Measurements from ENCODE around the gene FNDC5.

Gene FNDC5

DNA sequence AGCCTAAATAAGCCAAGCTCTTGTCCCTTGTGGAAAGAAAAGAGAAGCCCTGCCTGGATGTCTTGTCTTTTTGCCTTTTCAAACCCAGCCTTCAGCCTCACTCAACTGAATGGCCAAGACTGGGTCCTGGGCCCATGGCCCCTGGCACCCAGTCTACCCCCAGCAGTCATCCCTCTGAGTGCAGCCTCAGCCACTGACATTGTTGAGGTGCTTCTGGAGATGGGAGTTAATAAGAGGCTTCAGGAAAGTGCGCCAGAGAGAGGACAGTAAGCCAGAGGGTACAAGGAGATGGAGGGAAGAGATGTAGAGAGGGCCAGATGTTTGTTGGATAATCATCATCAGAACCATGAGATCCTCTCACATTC lies 6.8 kb downstream of the FNDC5 start:
- no peak for DNase-seq

DNA sequence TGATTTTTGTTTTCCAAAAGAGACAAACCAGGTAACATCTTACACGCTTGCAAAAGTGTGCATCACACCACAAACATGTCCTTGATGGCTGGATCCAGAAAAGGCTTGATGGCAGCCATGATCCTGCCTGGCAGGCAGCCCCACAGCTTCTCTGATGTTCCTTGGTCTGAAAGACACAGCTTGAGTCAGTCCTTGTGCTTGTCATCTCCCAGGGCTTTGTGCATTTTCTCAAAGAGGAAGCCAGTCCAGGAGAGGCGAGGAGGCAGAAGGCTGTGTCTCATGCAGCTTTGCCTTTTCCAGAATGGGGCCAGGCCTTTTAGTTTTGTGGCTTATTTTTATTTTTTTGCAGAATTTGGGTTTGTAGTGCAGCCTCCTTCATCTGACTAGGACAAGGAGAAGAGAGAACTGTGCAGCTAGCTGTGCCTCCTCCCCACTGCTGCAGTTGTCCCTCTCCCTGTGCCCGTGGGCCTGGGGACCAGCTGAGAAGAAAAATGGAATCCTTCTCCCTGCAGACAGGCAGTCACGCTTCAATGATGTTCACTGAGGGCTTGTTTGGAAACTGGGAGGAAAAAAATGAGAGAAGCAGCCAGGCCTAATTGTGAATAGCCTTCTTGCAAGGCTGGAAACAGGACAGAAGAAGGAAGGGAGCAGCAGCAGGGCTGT lies 7.4 kb downstream of the FNDC5 start:
- no peak for DNase-seq

DNA sequence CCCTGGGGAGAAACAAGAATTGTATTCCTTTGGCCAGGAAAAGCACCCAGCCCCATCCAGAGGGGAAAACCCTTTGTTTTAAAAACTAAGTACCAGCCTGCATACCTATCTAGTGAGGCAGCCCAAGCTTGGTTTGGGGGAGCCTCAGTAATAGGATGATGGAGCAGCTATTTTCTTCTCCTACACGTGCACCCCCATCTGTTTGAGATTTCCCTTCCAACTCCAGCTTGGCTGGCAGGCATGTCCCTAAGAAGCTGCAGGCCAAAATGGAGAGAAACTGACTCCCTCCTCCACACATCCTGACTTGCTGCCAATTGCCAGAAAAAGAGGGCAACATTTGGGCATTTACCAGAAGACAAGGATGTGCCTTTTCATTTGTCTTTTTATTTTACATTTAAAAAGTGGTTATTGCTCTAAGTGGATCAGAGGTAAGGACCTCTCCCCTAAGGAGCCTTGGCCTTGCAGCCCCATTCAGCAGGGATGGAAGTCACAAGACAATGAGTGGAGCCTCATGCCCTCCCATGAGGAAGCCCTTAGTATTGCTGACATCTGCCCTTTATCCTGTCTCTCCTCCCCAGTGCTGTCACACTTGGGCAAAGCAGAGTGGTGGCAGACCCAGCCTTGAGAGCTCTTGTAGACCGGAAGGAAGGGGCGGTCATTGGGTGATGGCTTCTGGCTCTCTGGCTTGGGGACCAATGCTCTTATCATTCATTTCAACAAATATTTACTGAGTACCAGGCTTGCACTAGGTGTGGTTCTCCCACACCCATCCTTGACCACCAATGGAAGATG lies 8.6 kb downstream of the FNDC5 start:
- no peak for DNase-seq

DNA sequence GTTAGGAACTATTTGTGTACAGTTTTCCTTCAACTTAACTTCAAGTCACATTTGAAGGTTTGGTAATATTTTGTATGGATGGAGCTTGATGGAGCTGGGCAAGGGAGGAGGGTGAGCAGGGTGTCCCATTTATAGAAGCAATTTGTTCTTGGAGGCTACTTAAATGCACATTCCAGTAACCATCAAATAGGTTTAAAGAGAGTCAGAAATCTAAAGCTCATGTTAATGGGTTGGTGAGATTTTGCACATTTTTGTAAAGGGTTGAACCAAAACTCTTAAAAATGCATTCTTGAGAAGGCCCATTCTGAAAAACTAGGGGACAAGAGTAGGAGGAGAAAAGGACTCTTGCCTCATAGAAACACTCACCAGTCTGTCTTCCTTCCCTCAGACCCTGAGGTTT lies 10.1 kb downstream of the FNDC5 start:
- no peak for DNase-seq

DNA sequence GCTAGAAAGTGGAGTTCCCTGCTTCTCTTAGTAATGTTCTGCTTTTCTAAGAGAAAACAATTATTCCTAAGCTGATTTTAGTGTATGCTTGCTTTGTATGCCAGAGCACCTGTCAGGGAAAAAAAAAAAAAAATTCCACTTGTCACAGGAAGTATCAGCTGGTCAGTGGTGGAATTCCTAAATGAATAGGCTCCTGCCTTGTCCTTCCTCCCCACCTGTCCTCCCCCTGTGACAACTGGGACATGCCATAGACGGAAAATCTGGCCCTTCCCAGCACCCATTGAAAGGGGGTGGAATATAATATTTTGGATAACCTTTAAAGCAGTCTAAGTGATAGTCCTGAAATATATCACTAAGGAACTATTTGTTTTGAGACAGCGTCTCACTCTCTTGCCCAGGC lies 10.8 kb downstream of the FNDC5 start:
- DNase-seq, result no peak

DNA sequence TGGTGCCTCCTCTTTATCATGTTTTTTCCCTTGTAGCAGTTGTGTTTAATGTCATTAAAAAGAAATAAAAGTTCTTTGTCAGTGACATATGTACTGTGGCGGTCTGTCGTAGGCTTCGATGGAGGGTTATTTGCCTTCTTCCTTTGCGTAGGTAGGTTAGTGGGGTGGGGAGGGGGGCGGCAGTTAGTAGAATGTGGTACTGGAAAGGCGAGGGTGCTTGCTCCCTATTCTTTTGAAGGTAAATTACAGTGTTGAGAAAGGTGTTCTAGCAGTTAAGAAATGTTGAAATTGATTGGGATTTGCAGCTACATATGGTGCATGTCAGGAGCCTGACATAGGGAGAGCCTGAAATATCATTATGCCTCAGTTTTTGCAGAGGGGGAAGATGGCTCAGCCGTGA lies 11.9 kb downstream of the FNDC5 start:
- DNase-seq, result no peak

DNA sequence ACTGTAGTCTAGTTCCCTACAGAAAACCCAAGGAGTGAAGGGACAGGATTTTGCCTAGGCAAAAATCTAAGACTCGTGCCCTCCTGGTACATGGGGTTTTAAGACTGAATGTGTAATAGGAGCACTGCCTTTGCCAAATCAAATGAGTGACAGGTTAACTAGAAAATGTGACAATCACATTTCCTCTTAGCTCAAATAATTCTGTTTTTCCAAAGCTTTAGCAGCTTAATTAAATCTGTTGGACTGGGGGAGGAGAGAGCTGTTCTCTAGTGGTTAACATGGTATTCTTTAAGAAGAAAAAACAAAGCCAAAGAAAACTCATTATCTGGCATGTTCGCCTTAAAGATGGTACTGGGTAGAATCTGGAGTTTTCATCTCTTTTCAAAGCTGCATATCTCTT lies 12.6 kb downstream of the FNDC5 start:
- no peak for DNase-seq

DNA sequence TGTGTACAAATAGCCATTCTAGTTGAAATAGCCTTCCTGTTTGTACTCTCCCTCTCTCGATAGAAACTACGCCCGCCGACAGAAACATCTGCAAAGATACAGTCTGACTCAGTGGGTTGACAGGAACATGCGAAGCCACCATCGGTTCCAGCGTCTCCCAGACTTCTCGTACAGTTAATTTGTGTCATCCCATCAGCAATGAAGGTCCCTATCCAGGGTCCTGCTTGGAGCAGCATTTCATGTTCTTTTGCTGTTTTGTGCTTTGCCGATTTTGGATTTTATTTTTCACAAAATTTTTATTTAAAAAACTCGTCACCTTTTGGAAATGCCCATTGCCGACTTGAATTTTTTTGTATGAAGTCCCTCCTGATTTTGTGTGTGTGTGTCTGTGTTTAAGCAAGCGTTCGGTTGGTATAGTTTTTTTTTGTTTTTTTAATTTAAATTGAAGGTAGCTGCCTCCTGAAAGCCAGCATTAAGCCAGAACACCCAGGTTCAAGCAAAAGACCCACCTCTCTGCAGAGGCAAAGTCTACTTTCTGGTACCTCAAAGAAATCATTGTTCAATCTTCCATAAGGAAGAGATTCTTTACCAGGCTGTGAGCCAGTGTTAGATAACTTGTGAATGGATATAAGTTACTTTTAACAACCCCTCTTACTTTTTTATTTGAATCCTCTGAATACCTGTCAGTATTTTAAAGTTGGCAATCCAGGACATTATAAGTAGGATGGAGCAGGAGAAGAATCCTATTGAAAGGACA lies 14.7 kb downstream of the FNDC5 start:
- DNase-seq, result no peak

DNA sequence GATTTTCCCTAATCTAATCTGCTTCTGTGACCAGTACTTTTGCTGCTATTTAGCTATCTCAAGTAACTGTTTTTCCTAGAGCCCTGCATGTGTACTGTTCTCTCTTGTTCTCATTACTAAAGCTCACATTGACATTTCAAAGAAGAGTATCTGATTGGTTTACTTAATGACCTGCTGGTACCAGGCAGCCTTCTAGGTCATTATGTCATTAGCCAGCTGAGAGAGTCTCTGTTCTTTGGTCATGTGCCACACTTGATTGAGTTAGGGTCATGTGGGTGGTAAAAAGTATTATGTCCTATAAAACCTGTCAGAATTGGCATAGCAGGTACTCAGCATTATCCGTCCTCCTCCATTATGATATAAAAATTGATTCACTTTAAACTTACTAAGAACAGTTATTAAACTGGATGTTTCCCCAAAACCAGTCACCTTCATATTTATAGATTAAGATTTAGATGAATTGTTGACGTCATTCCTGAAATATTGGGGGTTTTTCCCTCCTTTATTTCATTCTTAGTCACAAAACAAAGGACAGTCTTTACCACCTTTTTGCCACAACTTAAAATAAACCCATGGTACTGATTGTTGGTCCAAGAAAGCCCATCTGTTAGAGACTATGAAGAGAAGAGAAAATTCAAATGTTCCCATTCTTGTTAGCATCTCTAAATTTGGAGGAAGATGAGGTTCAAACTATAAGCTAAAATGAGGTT lies 22.2 kb downstream of the FNDC5 start:
- peak; percentile 9 to 74 for DNase-seq

DNA sequence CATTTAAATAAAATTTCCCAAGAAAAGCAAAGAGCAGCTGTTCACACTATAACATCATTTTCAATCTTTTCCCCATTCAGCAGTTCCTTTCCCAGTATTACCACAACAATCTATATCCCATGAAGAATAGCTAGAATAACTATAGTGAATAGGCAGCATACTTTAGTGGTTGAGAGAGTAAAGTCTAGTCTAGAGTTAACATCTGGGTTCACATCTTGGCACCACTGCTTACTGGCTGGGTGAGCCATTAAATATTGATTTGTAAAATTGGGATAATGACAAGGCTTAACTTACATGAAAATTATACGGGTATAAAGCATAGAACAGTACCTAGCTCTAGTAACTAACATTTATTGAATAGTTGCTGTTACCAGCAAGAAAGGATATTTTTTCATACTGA lies 38.8 kb downstream of the FNDC5 start:
- no peak for DNase-seq

DNA sequence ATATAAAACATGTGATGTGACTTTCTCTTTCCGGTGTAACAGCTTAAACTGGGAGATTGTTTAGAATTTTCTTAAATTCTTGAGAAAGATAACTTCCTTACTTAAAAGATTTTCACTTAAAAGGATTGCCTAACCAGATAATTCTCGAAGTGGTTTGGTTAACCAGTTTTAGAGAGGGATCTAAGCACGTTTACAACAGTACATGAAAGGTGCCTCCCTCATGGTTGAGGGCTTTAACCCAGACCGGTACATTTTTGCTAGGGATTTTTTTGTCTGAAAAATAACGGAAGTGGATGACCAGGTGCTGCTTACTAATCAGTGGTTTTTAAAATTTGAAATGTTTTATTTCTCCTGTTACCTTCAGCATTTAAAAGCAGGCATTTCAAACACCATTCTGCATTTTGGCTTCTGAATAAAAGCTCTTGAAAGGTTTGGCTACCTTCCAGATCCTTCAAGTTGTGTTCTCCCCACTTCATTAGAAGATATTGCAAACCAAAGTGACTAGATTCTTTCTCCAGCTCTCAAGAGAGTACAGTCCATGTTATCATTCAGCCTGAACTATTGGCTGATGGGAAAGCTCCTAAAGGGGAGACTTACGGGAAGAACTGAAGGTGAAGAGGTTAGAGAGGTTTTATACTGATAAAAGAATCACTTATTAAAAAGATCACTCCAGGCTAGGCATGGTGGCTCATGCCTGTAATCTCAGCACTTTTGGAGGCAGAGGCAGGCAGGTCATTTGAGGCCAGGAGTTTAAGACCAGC lies 40.4 kb downstream of the FNDC5 start:
- no peak for DNase-seq

DNA sequence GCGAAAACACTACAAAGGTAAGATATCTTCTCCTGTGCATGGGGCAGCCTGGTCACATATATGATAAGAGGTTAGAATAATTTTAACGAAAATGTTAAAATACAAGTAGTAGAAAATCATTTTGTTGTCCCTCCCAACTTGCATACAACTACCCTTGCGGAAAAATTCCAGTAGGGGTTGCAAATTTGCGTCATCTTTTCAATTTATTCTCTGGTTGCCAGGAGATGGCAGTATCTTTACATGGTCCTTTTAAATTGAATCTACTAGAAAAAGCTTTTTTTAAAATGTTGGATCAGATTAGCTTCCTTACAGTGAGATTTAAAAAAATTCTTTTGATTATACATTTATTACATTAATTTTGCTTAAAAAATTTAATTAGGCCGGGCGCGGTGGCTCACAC lies 42.4 kb downstream of the FNDC5 start:
- DNase-seq, result no peak

DNA sequence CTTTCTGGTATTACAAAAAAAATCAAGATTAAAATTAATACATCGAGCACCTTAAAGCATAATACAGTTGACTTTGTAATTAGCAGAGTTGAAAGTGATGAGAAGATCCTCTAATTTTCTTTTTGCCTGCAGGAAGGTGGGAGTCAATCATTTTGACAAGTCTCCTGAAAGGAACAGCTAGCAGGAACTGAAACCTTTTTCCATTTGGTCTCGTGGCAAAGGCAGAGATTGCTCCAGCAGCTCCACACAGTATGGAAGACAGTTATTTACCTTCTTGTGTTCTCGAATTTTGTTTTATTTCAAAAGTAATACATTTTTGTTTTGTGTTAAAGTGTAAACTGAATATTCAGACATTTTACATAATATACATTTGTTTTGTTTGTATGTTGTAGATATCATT lies 45.5 kb downstream of the FNDC5 start:
- no peak for DNase-seq

DNA sequence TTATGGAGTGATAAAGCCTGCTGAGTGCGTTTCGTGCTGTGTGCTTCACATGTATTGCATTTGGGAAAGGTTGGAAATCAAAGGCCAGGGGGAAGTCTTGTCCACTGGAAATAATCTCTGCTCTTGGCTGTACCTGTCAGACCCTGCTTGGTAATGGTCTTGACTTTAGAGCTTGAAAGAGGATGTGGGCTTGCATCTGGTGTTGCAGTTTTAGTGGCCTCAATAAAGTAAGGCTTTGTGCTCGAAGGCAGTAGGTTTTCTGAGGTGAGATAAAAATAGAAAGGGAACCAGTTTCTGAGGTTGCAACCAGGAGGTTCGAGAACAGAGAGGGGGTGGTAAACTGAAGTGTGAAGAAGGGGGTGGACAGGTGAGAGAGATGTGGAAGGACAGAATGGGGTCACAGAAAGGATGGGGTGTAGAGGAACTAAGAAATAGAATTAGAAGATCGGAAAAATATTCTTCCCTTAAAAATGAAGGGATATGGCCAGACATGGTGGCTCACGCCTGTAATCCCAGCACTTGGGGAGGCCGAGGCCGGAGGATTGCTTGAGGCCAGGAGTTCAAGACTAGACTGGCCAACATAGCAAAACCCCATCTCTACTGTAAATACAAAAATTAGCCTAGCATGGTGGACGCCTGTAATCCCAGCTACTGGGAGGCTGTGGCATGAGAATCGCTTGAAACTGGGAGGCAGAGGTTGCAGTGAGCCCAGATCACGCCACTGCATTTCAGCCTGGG lies 51.7 kb downstream of the FNDC5 start:
- DNase-seq, result no peak

DNA sequence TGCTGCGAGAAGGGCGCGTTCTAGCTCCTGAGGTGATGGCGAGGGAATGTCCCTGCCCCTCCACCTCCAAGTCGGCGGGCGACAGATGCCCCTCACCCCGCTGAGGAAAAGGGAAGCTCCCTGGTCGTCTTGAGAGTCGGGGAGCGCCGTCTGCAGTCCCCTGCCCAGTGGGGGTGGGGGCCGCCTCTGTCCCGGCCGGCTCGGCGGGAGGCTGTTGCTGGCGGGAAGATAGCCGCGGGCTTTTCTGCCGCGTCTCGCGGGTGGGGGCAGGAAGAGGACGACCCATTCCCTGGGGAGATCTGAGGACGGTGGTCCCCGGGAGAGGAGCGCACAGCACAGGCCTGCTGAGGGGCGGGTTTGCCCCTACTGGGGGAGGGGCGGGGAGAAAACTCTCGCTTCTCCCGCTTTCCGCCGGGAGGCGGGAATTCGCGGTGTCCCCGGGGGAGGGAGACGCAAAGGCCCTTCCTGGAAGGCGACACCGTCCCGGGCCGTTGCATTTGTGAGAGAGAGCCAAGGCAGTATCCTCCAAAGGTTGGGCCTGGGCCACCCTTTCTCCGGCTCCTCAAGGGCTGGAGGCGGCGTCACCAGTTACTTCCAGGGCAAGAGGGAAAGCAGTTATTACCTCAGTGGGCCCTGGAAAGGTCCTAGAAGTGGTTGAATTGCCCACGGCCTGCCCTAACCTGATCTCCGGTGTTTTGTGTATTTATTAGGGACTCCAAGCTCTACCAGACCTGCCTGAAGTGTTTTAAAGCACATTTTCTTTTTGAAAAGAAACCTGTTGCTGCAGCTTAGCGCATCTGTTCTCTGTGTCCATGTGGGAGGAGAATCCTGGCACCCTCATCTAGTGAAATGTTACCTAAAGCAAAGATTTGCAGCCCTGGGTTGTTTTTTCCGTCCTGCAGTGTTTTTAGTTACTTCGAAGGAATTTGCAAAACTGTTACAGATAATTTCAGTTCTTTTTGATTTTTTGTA lies 52.6 kb downstream of the FNDC5 start:
- peak; percentile 68 to 79 for DNase-seq

DNA sequence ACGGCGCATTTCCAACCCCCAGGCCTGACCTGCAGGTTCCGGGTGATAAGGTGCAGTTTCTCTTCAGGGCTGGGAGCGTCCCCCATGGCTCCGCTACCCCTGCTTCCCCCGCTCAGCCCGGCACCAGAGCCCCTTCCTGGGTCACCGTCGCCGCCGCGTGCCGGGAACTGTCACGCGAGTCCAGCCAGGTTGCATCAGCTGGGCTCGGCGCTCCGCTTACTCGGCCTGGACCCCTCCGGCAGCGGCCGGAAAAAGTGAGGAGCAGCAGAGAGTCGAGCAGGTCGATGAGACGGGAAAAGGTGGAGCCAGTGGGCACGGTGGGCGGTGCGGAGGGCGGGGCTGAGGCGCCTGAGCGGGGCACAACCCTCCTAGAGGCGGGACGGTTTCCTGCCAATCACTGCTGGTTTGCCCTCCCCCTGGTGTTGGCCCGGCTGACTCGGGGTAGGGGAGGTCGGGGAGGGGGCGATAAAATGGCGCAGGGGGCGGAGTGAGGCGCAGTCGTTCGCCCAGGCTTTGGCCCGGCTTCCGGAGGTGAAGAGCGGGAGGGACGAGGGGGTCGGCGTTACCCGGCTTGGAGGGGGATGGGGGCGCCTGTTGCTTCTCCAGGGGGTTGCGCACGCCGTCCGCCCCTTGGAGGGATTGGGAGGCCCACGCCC lies 53.4 kb downstream of the FNDC5 start, which contains the start of the genes S100PBP and YARS1:
Gene S100PBP, plus strand, starts transcription at position 495 of the 656 bp plus-strand sequence. CDS start 8,447 bp downstream, outside the sequence.
Gene YARS1, minus strand, starts transcription at position 200 of the 656 bp plus-strand sequence. Its CDS starts 114 bp downstream, at position 86.
- peak; percentile 100 for DNase-seq

DNA sequence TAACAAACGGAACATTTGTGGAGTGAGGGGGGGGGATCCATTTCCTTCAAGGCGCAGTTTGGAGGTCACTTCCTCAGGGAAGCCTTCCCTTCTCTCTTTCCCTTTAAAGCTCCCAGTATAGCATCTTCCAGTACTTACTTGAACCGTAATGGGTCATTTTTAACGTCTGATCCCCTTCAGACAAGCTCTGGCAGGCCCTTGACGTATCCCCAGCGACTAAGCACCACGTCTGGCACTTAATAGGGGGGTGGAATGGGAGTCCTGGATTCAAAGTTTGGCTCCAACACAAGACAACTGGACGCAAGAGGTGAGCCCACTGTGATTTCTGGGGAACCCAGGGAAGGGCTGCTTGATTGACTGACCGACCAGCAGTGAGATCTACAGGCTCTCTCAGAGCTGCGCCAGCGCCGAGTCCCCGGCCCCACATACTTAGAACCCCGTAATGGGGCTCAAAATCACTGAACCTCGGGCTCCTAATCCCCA lies 54.0 kb downstream of the FNDC5 start:
- DNase-seq, result peak; percentile 25 to 51

DNA sequence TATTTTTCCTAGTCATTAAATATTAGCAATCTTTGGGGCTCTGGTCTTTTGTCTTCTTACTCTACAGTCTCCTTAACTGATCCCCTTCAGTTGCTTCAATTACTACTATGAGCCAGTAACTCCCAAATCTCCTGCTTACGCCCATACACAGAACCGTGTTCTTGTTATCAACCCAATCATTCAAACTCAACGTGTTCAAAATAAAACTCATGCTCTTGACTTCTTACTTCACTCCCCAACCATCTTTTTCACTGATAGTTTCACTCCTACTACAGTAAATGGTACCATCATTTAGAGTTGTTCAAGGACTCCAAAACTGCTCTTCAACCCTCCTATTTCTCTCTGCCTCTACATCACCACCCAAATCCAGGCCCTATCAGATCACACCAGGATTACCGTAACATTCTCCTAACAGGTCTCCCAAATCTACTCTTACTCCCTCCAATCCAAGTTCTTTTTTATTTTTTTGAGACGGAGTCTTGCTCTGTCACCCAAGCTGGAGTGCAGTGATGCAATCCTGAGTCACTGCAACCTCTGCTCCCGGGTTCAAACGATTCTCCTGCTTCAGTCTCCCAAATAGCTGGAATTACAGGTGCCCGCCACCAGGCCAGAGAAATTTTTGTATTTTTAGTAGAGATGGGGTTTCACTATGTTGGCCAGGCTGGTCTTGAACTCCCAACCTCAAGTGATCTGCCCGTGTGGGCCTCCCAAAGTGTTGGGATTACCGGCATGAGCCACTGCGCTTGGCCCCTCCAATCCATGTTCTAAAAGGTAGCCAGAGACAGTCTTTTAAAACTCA lies 56.6 kb downstream of the FNDC5 start:
- no peak for DNase-seq
